GM06990 (cell line): ENCODE results near the gene STMP1.
A peak's percentile ranks its signal among the peaks of the same experiment; 100 is the strongest.
"Not testable (repeated sequence)": the region's sequence is repeated elsewhere in the genome, so short reads cannot be mapped to it uniquely, and the experiment has no call there.

Source experiments
- DNase-seq: peaks from one replicate; pipeline ENCODE4 v3.0.0-alpha.2; 2011; ENCODE audit not compliant: insufficient read length; ENCODE audit errors: extremely low read depth
- H3K27me3 ChIP-seq: replicated peaks from 2 replicates; pipeline ENCODE4 v1.6.0; 2011; ENCODE audit warnings: low read length; ENCODE audit not compliant: control insufficient read depth, insufficient read depth
- H3K36me3 ChIP-seq: 2 replicates; pipeline ENCODE4 v1.5.1; 2011; ENCODE audit warnings: low read length; ENCODE audit not compliant: control insufficient read depth, insufficient read depth
- H3K4me3 ChIP-seq: replicated peaks from 2 replicates; pipeline ENCODE4 v1.5.1; 2011; ENCODE audit warnings: low read depth, mild to moderate bottlenecking, control low read depth, low read length
- CTCF ChIP-seq: IDR thresholded peaks from 2 replicates; pipeline ENCODE4 v1.5.1; 2011; ENCODE audit warnings: low read length, control low read depth, mild to moderate bottlenecking, inconsistent platforms; ENCODE audit not compliant: insufficient read depth, poor library complexity, severe bottlenecking

Gene STMP1

GRCh38 chr7:135690566-135690965, 28.3 kb downstream of the STMP1 start:
- no peak for TF ChIP-seq CTCF

GRCh38 chr7:135692055-135692454, 29.7 kb downstream of the STMP1 start:
- no peaks in the 10 kb centered on the region for H3K36me3 ChIP-seq
- no peak overlapping the region for H3K4me3 ChIP-seq
- no peaks in the 10 kb centered on the region for H3K27me3 ChIP-seq
- DNase-seq = no peak
- no peak for TF ChIP-seq CTCF

More at GRCh38 chr7:135690566-135690965, 28.3 kb downstream of the STMP1 start:
- no peak for DNase-seq
- Histone ChIP-seq H3K27me3 (no peaks in the 10 kb centered on the region), H3K4me3 (no peak overlapping the region), H3K36me3 (no peaks in the 10 kb centered on the region)

- H3K36me3 ChIP-seq, H3K27me3 ChIP-seq, H3K4me3 ChIP-seq, DNase-seq: not testable (repeated sequence)
Measured at GRCh38 chr7:135692606-135693005, 30.3 kb downstream of the STMP1 start.

GRCh38 chr7:135693558-135693957, 31.2 kb downstream of the STMP1 start:
- DNase-seq = no peak
- no peak for TF ChIP-seq CTCF
- Histone ChIP-seq H3K27me3 (no peaks in the 10 kb centered on the region), H3K36me3 (no peaks in the 10 kb centered on the region), H3K4me3 (no peak overlapping the region)

GRCh38 chr7:135697276-135698049, 35.1 kb downstream of the STMP1 start:
- Histone ChIP-seq H3K4me3 (no peak overlapping the region), H3K36me3 (no peaks in the 10 kb centered on the region), H3K27me3 (no peaks in the 10 kb centered on the region)
- TF ChIP-seq CTCF = no peak
- DNase-seq = no peak

- H3K27me3 ChIP-seq = no peaks in the 10 kb centered on the region
- H3K4me3 ChIP-seq = no peak overlapping the region
- no peak for DNase-seq
- H3K36me3 ChIP-seq = no peaks in the 10 kb centered on the region
- peak; percentile 44 for TF ChIP-seq CTCF
Measured at GRCh38 chr7:135704074-135704473, 41.8 kb downstream of the STMP1 start.
